Tibial artery (tissue), 4 donors: ENCODE data around the gene AP1B1.
"Not testable (repeated sequence)": the region's sequence is repeated elsewhere in the genome, so short reads cannot be mapped to it uniquely, and the experiment has no call there.

Experiments
- DNase-seq, 2 donors: peaks; one replicate each; pipeline ENCODE4 v3.0.0-alpha.2; 2019
- H3K27ac ChIP-seq, 2 donors: fragments of 200-600 bp; sonication (generic) in 1 of 2; 1 replicate in 1 of 2; 2 replicates in 1 of 2; pipeline ENCODE4 v1.5.1; 2018 to 2019; ENCODE audit warnings: mild to moderate bottlenecking in 1 of 2
- H3K27me3 ChIP-seq, 2 donors: fragments of 200-600 bp; sonication (generic) in 1 of 2; one replicate each; pipeline versions ENCODE4 v1.5.1 to v1.6.0; 2016 to 2019
- H3K36me3 ChIP-seq, 3 donors: fragments of 200-600 bp; sonication (generic) in 2 of 3; one replicate each; pipeline ENCODE4 v1.5.1; 2016 to 2019; ENCODE audit warnings: mild to moderate bottlenecking in 2 of 3
- H3K4me1 ChIP-seq, 4 donors: fragments of 200-600 bp; sonication (generic) in 2 of 4; 1 replicate in 3 of 4; 2 replicates in 1 of 4; pipeline ENCODE4 v1.5.1; 2016 to 2019
- H3K4me3 ChIP-seq, 2 donors: fragments of 200-600 bp; sonication (generic) in 1 of 2; 1 replicate in 1 of 2; 2 replicates in 1 of 2; pipeline ENCODE4 v1.5.1; 2018 to 2019; ENCODE audit warnings: mild to moderate bottlenecking in 2 of 2
- H3K9me3 ChIP-seq, 3 donors: fragments of 200-600 bp; sonication (generic) in 1 of 3; one replicate each; pipeline ENCODE4 v1.5.1; 2016 to 2019
- CTCF ChIP-seq, 2 experiments: fragments of 200-600 bp in 1 of 2; fragments of 450-650 bp in 1 of 2; IDR thresholded peaks; one replicate each; pipeline ENCODE4 v1.5.1; 2017 to 2019; ENCODE audit warnings: antibody characterized with exemption in 2 of 2, mild to moderate bottlenecking in 1 of 2, moderate library complexity in 1 of 2
- intact Hi-C: fragments of 100-400 bp; cut with DNase I; formaldehyde crosslinking; loops from one replicate; pipeline ENCODE4 v1.15.0; 2023; ENCODE audit warnings: low total_unique reads

Gene AP1B1

GRCh38 chr22:29379258-29379657 is 9.1 kb downstream of the AP1B1 start:
- TF ChIP-seq CTCF (IDR thresholded peaks at IDR 0.05) = no peak
- intact Hi-C loops = no loop called here

GRCh38 chr22:29377979-29378378 is 10.4 kb downstream of the AP1B1 start:
- Histone ChIP-seq H3K9me3 (no peaks in the 10 kb centered on the region), H3K4me3 (no peak overlapping the region), H3K27me3 (no peaks in the 10 kb centered on the region), H3K4me1 (no peaks in the 10 kb centered on the region), H3K36me3 (peaks cover 4 to 36% (median 5%) of the 10 kb centered on the region in 3 donors), H3K27ac (no peak overlapping the region)
- DNase-seq = no peak
- TF ChIP-seq CTCF (IDR thresholded peaks at IDR 0.05) = no peak
- intact Hi-C loops = no loop called here

More at GRCh38 chr22:29379258-29379657, 9.1 kb downstream of the AP1B1 start:
- Histone ChIP-seq H3K9me3 (no peaks in the 10 kb centered on the region), H3K27ac (no peak overlapping the region), H3K27me3 (no peaks in the 10 kb centered on the region), H3K4me1 (peaks cover 0 to 2% (median 0%) of the 10 kb centered on the region in 4 donors), H3K4me3 (no peak overlapping the region), H3K36me3 (peaks cover 4 to 36% (median 9%) of the 10 kb centered on the region in 3 donors)
- no peak for DNase-seq

GRCh38 chr22:29376705-29377104 is 11.7 kb downstream of the AP1B1 start:
- H3K4me1 ChIP-seq, DNase-seq, H3K27me3 ChIP-seq, H3K9me3 ChIP-seq, H3K4me3 ChIP-seq, intact Hi-C loops, H3K27ac ChIP-seq: not testable (repeated sequence)
- peaks cover 4 to 28% (median 5%) of the 10 kb centered on the region in 3 donors for H3K36me3 ChIP-seq

GRCh38 chr22:29375398-29376076 is 12.8 kb downstream of the AP1B1 start:
- no peak overlapping the region for H3K27ac ChIP-seq
- no peaks in the 10 kb centered on the region for H3K9me3 ChIP-seq
- intact Hi-C loops = no loop called here
- no peaks in the 10 kb centered on the region for H3K27me3 ChIP-seq
- H3K4me3 ChIP-seq = no peak overlapping the region
- no peak for DNase-seq
- TF ChIP-seq CTCF (IDR thresholded peaks at IDR 0.05) = no peak
- peaks cover 4 to 26% (median 5%) of the 10 kb centered on the region in 3 donors for H3K36me3 ChIP-seq
- no peaks in the 10 kb centered on the region for H3K4me1 ChIP-seq

- H3K4me1 ChIP-seq, intact Hi-C loops, H3K9me3 ChIP-seq, H3K27me3 ChIP-seq, H3K27ac ChIP-seq, H3K4me3 ChIP-seq, DNase-seq: not testable (repeated sequence)
- peaks cover 4 to 26% (median 5%) of the 10 kb centered on the region in 3 donors for H3K36me3 ChIP-seq
Measured at GRCh38 chr22:29374806-29375205, 13.6 kb downstream of the AP1B1 start.

GRCh38 chr22:29374401-29374800 is 14.0 kb downstream of the AP1B1 start:
- H3K4me3 ChIP-seq = no peak overlapping the region
- H3K4me1 ChIP-seq = no peaks in the 10 kb centered on the region
- no peaks in the 10 kb centered on the region for H3K27me3 ChIP-seq
- DNase-seq = no peak
- peaks cover 4 to 26% (median 5%) of the 10 kb centered on the region in 3 donors for H3K36me3 ChIP-seq
- intact Hi-C loops = no loop called here
- TF ChIP-seq CTCF (IDR thresholded peaks at IDR 0.05) = no peak
- H3K9me3 ChIP-seq = no peaks in the 10 kb centered on the region
- H3K27ac ChIP-seq = no peak overlapping the region
